ENCODE measurements around the gene P2RY1.
A peak's percentile ranks its signal among the peaks of the same experiment; 100 is the strongest.

Gene P2RY1, protein sequence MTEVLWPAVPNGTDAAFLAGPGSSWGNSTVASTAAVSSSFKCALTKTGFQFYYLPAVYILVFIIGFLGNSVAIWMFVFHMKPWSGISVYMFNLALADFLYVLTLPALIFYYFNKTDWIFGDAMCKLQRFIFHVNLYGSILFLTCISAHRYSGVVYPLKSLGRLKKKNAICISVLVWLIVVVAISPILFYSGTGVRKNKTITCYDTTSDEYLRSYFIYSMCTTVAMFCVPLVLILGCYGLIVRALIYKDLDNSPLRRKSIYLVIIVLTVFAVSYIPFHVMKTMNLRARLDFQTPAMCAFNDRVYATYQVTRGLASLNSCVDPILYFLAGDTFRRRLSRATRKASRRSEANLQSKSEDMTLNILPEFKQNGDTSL

DNA sequence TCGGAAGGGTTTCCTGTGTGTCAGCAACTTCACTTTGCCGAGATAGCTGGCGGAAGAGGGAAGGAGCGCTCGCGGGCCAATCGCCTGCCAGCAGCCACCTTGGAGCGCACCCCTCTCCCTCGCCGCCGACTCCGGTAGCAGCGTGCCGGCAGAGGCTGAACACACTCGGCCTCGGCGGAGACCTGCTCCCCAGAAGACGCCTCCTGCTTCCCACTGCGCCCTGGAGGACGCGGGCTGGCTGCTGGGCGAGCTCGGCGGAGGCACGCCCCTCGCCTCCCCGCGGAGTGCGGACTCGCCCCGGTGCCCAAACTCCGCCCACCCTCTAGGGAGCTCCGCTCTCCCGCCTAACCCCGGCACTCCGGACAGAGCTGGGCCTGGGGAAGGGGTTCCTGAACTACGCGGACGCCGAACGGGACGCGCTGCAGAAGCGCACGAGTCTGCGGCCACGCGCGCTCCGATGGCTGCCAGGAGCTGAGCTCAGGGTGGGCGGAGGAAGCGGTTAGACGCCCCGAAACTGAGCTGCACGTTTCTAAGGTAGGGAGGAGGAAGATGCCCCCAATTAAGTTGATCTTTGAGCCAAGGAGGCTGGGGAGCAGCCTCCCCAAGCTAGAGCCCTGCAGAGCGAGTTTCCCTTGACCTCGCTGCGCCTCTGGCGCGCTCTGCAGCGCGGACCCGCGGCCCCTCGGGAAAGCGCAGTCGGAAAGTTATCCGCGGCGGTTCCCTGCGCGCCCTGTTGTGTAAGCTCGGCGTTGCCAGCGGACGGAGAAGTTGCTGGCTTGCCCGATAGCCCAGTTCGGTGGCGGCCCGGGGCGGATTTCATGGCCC lies at the start of gene P2RY1:
Gene P2RY1, plus strand, starts transcription at position 356 of the 825 bp plus-strand sequence. CDS start 652 bp downstream, outside the sequence.
- DNase-seq: peak; percentile 88

DNA sequence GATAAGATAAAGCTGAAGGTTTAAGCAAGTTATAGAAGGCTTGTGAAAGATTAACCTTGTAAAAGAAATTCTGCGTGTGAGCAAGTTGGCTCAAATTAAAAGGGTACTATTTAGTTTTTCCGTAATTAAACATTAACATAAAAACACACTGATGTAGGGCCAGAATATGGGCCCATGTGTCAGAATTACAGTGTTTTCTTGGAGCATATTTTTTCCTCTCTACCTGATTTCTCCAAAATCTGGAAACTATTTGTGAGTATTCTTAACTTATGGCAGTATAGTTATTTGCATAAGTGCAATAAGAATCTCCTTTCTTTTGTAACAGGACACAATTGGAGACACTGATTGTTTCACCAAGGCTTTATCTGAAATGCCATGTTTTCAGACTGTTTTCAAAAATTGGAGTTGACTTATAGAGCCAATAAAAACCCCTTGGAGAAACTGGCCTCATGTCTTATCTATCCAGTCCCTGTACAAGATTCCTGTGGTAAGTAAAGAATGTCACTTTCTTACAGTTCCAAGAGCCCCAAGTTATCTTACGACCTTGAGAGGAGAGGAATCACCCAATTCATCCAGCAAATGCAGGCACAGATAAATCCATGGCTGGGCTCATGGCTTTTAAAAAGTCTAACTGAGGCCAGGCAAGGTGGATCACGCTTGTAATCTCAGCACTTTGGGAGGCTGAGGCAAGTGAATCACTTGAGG lies 47.8 kb upstream of the P2RY1 start:
- DNase-seq: no peak

DNA sequence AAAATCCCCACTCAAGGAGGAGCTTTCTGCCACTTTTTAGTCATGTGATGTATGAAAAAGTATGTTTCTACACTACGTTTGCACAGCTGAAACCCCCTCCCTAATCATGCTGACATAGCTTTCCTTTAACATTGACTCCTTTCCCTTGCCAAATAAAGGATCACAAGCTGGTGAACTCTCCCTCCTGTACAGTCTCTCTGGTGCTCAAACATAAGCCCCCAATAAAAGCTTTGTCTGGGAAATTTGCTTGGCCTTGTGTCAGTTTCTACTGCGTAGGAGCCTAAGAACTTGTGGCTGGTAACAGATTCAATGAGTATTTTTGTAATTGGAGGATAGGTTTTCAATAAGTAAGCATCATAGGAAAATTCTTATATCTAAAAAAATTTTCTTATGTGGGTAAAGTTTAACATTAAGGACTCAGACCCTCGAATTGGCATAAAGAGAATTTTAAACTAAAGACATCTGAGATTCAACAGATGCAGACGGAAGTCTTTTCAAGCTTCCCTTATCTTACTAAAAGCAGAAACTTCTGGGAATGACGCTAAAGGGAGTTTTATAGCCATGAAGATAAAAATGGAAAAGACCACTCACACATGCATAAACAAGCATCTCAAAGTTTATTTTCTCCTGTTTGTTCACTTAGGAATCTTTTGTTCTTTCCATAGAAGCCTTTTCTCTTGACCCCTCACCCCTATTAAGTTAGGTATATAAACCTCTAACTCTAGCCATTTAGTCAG lies 44.1 kb upstream of the P2RY1 start:
- no peak for DNase-seq

DNA sequence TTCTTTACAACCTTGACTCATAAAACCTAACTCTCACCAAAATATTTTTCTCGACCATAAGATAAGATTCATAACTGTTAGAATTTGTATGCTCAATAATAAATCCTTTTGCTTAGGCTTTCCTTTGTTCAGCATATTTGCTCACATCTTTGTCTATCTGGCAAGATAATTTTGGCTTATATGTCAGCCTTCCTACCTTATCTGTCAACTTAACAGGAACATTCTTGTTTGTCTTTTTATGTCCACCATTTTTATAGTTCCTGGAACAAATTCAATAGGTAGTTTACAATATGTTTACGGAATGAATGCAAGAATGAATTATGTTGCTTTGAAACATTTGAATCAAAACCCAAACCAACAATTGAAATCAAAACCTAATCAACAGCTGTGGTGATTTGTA lies 41.0 kb upstream of the P2RY1 start:
- DNase-seq: no peak

DNA sequence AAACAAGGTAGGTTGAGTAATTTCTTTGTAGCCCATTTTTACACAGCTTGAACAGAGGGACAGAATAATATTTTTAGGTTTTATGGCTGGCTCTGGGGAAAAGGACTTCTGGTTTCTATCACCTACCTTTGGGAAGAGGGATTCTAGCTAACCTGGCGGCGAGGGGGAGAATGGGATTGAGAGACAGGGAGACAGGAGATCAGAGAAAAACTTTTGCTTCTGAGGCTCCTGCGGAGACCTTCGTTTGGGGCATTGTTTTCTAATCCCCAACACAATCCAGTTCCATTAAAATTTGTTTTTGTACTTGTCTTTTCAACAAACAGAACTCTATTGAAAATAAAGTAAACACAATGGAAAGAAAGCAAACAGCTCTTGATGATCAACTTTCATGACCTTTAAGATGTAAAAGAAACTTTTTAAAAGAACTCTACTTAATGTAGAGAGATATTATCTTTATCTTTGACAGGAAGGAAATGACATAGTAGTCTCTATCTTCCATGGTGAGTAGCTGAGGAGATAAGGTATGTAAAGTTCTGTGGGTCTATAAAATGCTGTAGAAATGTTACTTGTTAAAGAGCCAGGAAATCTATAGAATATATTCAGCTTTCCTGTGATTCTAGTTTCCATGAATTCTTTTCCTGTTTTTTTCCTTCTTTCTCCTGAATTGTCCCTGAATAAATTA lies 37.0 kb upstream of the P2RY1 start:
- DNase-seq: no peak

DNA sequence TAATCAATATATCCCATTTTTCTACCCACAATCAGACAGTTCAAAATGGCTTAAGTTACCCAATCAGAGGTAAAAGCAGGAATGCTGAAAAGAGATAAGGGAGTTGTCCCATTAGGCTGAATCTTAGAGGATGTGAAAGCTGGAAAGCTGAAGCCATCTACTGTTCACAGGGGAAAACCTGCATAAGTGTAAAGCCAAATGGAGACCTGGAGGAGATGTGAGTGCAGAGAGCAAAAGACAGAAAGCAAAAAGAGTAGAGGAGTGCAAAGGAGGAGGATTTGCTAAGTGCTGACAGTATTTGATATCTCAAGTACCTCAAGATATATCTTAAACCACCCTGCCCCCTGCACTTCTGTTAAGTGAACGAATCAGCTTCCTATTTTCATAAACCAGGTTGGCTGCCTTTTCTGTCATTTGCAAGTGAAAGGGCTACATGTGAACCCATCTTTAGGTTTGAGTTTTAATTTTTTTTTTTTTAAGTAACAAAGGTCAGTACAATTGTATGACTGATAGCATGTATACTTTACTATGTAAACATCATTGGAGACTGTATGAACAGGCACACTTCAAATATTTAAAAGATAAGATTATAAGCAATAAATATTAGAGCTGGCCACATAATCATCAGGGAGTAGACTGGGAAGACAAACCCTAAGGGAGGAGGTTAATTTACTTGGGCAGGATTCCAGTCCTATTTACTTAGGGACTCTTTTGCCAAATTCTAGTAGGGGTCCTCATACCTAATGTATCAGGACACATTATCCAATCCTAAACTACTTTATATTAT lies 22.8 kb upstream of the P2RY1 start:
- peak; percentile 37 for DNase-seq

DNA sequence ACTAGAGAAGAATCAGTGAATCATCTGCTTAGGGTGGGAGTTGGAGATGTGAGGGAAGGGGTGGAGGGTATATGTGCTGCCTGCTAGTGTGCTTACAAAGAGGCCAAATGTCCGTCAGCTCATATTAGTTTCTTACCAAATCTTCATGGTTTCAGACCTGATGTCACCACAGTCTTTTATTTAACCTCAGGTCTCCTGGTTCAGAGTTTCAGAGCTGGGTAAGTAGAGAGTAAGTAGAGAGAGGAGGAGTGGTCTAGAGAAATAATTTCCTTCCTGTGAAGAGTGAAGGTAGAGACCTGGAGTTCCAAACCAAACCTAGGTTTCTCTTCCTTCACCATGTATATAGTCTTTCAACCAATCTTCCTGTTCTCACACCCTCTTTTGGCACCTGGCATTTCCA lies 17.5 kb upstream of the P2RY1 start:
- no peak for DNase-seq

DNA sequence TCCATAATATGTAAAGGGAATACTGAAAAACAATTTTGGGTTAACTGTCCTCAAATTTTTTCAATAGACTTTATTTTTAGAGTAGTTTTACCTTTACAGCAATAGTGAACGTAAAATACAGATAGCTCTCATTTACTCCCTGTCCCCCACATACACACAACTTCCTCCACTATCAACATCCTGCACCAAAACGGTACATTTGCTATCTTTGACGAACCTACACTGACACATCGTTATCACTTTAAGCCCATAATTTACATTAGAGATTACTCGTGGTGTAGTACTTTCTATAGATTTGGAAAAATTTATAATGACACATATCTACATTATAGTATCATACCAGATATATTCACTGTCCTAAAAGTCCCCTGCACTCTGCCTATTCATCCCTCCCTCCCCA lies 16.9 kb upstream of the P2RY1 start:
- DNase-seq: no peak

DNA sequence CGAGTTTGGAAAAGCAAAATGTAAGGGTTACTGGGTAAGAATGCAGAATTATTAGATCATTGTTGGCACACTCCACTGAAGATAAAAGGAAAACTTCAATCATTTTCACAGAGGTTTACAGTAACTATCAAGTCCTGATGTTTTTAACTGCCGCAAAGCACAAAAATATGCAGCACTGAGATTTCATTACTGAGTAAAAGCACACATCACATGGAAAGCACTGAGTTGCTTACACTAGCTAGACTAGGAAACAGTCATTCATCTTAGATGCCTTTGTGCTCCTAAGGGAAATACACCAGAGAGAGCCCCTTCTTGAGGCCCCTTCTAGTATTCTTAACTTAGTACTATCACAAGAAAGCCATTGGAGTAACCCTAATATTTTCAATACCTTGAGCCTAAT lies 11.8 kb upstream of the P2RY1 start:
- DNase-seq: no peak

DNA sequence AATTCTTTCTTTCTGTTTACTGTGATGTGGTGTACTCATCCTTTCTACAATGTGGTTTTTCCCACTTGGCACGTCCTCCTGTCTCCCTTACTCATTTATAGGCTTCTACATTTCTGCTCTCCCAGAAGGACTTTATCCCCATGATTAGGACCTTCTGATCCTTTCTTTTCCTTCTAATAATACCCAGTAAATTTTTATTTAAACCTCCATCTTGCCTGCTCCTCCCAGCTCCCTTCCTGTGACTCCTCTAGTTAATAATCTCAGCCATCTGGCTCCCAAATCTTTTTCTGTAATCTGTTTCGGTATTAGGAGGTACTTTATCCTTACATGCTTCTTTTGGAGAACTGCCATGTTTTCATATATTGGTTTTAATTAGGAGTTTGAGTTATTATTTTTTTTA lies 11.2 kb upstream of the P2RY1 start:
- DNase-seq: no peak

DNA sequence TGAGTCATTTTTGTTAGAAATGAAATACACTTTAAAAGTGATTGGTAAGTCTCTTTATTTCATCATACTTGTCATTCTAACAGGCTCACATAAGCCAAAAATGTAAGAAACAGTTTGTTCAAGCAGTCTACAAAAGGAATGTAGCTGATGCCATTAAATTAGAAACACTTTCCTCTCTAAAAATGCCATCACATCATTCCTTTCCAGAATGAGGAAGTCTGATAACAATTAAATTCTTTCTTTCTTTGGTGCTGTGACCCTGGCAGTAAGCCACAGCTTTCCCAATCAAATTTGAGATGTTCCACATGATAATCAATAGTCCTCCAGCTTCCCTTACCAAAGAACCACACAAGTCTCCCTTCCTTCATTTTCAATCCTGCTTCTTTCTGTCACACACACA lies 9.4 kb upstream of the P2RY1 start:
- DNase-seq: peak; percentile 48

DNA sequence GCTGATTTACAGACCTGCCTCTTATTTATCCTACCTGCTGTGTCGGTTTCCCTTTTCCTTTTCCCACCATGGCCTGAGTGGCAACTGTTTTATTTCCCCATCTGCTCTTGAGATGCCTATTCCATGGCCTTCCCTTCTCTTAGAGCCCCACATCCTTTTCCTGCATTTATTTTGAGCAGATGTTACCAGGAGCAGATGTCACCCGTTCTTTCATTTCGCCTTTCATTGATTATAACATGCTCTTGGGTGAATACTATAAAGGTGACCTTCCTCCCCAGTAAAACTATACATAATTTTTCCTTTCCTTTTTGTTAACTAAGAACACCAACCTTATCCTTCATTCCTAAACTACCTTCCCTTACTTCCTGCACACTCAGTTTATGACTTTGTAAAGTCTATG lies 8.5 kb upstream of the P2RY1 start:
- DNase-seq: no peak

DNA sequence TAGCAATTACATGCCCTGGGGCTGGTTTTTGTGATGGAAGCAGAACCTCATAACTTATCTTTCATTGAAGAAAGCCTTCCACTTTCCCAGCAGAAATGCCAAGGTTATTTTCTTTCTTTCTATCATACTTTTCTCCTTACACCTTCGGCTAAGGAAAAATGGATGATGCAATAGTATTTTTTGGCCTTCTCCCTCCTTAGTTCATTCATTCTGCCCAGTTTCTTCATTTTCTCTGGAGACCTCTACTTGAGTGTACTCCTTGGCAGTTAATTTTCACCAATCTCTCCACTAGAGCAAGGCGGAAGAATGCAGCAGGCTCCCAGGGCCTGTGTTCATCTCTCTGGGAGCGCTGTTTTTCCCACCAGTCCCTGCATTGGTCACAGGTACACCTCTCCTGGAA lies 7.6 kb upstream of the P2RY1 start:
- DNase-seq: no peak

DNA sequence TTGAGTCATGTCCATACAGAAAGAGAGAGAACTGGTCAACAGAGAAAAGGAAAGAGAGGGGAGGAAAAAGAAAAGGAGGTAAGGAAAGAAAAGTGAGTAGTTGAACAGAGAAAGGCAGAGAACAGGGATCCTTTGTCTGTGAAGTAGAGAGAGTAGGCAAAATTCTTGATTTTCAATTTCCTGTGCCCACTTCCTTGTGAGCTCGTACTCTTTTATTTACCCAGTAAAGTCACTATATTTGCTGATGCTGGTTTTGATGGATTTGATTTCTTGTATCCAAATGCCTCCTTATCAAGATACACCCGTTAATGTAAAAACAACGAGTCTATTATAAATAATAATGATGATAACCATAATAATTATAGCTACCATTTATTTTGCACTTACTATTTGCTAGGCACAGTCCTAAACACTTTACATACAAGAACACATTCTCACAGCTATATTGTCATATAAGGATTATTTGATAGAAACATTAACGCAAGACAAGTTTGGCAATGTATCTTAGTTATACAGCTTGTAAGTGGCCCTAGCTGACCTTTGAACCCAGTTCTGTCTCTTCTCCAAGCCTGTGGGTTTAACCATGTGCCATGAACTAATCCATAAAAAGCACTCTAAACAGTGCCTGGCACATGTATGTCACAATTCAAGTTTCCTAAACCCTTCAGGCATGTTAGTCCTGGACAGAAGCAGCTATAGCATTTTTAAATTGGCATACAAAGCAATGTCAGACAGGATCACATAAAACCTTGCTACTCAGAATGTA lies 6.7 kb upstream of the P2RY1 start:
- no peak for DNase-seq

DNA sequence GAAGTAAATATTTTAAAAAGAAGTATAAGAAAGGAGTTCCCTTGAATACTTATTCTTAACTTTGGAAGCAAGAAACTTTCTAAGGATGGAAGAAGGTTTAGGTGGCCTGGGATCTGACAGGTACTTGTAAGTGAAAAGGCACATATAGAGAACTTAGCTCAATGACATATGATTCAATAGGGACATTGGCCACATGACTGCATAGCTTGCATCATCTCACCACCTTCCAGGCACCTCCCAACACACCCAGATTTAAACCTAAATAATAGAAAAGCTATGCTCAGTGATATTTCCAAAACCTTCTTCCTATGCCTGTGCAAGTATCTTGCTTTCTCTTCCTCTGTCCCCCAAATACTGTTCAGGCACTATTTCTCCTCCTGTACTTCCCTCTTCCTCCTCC lies 4.7 kb upstream of the P2RY1 start:
- DNase-seq: peak; percentile 30

DNA sequence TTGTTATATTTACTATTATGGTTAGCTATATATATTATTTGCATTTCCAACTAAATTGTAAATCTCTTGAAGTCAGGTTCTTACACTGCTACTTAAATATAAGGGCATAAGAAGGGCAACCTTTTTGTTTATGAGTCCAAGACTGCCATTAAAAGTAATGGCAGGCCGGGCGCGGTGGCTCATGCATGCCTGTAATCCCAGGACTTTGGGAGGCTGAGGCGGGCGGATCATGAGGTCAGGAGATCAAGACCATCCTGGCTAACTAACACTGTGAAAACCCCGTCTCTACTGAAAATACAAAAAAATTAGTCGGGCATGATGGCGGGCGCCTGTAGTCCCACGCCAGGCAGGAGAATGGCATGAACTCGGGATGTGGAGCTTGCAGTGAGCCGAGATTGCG lies 2.9 kb upstream of the P2RY1 start:
- no peak for DNase-seq

DNA sequence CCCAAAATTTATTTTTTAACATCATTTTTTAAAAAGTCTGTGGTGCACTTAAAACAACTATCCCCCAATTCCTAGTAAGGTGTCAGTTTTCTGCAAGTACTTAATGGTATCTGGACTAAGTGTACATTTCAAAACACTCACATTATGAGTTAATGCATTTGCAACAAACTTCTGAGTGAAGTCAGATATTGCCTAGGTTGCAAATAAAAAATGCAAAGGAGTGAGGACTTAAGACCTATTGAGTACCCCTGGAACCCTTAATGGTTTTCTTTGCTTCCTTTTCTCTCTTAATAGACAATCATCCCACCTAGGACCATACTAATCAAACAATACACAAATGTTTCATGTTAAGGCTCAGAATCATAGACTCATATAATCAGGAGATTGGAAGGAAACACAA lies 1.8 kb upstream of the P2RY1 start:
- DNase-seq: no peak

DNA sequence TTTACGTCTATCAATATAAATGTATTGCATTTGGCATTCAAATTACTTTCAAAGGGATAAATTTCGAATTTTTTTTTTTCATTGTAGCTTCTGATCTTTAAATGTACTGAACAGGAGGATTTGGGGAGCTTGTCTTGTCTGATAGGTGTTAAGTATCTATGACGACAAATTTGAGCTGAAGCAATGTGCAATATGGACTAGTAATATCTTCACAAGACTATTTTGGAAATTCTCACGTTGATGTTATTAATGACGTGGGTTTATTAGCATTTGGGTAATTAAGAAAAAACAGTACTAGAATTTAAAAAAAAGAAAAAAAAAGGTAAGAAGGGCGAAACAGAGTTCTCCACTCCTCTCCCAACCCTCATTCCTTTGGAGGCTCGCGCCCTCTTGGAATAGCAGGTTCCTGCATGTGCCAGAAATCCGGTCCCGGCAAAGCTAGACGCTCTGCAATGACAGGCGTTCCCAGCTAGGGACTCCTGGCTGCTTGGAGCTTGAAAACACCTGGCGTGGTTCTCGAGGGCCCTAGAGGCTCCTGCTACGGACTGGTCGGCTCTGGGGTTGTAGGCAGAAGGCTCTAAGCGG lies 648 bp upstream of the P2RY1 start:
- DNase-seq: no peak

DNA sequence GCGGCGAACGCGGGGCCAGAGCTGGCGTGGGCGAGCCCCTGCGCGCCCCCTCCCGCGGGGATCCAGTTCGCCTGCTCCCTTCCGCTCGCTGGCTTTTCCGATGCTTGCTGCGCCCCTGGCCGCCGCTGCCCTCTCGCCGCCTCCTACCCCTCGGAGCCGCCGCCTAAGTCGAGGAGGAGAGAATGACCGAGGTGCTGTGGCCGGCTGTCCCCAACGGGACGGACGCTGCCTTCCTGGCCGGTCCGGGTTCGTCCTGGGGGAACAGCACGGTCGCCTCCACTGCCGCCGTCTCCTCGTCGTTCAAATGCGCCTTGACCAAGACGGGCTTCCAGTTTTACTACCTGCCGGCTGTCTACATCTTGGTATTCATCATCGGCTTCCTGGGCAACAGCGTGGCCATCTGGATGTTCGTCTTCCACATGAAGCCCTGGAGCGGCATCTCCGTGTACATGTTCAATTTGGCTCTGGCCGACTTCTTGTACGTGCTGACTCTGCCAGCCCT lies 721 bp downstream of the P2RY1 start:
- peak; percentile 44 for DNase-seq

DNA sequence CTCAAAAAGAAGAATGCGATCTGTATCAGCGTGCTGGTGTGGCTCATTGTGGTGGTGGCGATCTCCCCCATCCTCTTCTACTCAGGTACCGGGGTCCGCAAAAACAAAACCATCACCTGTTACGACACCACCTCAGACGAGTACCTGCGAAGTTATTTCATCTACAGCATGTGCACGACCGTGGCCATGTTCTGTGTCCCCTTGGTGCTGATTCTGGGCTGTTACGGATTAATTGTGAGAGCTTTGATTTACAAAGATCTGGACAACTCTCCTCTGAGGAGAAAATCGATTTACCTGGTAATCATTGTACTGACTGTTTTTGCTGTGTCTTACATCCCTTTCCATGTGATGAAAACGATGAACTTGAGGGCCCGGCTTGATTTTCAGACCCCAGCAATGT lies 1.3 kb downstream of the P2RY1 start:
- no peak for DNase-seq

Measured in OCI-M1 (cell line).